ENCODE measurements around the gene WWOX.

DNA sequence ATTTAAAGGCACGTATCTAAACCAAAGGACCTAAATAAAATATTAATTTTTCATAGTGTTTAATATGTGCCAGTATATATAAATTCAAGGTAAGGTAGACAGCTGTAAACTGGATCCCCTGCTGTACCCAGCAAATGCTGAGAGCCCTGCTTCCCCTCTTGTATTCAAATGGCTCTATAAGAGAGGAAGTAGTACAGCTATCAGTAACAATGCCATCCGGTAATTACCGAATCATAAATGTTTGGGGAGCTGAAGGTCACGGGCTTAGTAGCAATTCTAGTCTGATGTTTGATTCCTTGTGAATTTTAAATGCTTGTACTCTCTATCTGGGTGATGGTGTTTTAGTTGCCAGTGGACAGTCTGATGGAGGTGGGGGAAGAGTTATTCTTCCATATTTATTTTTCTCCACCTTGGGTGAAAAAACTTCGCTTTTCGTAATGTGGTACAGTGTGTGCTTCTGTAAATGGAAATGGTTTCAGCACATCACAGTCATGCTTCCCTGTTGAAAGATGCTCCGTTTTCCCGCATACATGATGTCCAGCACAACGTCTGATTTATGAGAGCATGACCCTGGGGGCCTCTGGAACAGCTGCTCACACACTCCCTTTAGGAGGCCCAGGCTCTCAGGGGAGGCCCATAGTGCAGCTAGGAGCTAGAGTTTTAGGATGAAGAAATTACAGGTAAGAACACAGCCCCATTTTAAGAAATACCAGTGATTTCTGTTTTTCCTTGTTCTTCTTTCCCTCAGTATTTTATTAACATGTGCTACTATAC lies 423.9 kb downstream of the WWOX start:
- TF ChIP-seq, protein P1, sequence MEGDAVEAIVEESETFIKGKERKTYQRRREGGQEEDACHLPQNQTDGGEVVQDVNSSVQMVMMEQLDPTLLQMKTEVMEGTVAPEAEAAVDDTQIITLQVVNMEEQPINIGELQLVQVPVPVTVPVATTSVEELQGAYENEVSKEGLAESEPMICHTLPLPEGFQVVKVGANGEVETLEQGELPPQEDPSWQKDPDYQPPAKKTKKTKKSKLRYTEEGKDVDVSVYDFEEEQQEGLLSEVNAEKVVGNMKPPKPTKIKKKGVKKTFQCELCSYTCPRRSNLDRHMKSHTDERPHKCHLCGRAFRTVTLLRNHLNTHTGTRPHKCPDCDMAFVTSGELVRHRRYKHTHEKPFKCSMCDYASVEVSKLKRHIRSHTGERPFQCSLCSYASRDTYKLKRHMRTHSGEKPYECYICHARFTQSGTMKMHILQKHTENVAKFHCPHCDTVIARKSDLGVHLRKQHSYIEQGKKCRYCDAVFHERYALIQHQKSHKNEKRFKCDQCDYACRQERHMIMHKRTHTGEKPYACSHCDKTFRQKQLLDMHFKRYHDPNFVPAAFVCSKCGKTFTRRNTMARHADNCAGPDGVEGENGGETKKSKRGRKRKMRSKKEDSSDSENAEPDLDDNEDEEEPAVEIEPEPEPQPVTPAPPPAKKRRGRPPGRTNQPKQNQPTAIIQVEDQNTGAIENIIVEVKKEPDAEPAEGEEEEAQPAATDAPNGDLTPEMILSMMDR (conservative IDR thresholded peaks at IDR 0.05), result no peak
- no peak for TF ChIP-seq EZH2 (IDR thresholded peaks at IDR 0.05; ENCODE audit: low read depth)

All from PC-9 (cell line).